AG08395 (cell line): ENCODE data around the gene RNF215.
"Not testable (repeated sequence)": the region's sequence is repeated elsewhere in the genome, so short reads cannot be mapped to it uniquely, and the experiment has no call there.

Experiments used
- DNase-seq: peaks from one replicate; pipeline ENCODE4 v3.0.0; 2012; ENCODE audit warnings: mixed read lengths, low spot score

The RNF215 gene

DNA sequence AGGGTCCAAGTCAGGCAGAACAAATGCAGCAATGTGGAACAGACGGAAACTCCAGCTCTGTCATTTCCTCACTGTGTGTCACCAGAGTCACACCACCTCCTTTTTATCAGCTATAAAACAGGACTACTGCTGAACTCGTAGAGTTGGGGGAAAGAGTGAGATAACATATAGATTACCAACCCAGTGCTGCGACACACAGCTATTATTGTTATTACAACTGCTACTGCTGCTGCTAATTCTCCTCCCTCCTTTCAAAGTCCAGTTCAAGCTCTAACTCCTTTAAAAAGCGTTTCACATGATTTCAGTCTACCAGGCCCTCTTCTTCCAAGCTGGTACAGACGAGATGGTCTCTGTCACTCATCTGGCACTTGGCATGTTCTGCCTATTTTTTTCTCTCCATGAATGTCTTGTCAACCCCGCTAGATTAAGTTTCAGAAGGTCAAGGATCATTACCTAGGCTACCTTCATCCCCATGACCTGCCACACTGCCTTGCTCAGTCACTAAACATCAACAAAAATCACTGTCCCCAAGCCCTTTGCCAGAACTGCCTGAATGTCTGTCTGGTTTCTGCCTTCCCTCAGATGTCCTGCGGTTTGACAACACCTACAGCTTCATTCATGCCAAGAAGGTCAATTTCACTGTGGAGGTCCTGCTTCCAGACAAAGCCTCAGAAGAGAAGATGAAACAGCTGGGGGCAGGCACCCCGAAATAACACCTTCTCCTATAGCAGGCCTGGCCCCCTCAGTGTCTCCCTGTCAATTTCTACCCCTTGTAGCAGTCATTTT is 34.7 kb upstream of the RNF215 start:
- no peak for DNase-seq

DNA sequence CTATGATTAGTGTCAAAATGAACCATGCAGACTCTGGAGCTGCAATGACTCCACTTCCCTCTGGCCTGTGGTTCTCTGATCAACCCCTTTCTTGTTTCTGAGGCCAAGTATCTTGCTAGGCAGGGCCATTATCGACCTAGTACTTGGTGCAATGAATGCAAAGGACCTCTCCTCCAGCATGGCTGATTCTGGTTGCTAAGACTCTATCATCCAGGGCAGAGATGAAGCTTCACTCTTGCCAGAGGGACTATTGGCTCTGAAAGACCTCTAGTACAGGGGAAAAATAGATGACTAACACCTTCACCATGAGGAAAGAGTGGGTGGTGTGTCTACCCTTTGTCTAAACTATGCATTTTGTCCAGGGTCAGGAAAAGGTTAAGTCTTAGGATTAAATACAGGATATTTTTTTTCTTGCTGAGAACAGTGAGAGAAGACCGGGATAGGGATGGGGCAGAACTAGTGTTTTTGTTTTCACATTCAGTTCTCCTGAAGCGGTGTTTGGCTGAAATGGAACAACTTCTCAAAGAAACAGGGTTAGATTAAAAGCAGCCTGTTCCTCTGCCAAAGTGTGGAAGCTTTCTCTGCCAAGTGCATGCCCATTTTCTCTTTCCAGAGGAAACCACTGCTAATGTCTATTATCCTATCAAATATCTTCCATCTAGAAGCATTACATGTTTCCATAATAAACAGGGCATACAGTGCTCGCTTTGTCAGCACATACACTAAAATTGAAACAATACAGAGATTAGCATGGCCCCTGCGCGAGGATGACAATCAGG is 33.3 kb upstream of the RNF215 start:
- DNase-seq, result peak; percentile 70

DNA sequence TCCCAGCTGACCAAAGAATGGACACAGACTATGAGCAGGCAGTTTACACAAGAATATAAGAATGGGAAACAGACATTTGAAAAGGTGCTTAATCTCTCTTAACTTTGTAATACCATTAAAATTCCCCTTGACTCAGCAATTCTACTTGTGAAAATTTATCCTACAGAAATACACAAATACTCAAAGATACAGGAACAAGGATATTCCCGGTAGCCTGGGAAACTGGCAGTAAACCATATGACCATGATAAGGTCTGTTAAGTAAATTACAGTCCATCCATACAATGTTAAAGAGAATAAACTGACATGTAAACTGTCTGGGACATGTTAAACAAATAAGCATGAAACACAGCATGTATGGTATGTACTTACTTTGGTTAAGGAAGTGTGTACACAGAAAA is 29.6 kb upstream of the RNF215 start:
- DNase-seq, result no peak

DNA sequence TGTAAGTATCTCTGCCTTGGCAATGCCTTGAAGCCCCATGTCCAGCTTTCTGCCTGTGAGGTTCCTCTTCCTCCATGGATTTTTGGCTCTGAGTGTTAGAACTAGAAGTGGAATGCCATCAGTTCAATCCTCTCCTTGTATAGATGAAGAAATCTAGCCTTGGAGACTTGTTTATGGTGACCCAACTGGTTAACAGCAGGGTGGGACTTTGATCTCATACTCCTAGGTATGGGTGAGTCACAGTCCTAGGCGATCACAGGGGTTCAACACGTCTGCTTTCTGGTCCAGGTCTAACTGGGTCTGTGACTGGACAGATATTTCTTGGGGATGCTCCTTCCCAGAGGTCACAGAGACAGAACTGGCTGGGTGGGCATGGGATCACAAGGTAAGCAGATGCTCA is 29.2 kb upstream of the RNF215 start:
- DNase-seq, result no peak

DNA sequence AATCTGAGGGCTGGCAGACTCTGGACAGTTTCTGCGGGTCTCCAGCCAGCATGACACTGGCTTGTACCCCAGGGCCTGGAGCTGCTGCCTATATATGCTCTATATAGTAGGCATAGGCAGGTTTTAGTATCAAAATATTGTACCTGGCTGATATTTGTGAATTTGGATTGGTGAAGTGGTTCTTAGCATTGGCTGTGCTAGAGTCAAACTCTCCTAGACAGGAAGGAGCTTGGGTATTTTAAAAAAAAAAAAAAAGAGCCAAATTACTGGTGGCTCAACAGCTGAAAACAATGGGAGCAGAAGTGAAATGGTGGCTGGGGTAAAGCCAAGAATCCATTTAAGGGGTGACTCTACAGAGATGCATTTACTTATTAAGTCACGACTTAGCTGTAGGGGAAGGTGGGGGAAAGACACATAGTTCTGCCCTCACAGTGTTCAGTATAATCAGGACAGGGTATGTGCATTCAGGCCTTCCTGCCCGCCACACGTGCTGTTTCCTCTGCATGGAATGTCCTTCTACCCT is 27.4 kb upstream of the RNF215 start:
- DNase-seq, result no peak

DNA sequence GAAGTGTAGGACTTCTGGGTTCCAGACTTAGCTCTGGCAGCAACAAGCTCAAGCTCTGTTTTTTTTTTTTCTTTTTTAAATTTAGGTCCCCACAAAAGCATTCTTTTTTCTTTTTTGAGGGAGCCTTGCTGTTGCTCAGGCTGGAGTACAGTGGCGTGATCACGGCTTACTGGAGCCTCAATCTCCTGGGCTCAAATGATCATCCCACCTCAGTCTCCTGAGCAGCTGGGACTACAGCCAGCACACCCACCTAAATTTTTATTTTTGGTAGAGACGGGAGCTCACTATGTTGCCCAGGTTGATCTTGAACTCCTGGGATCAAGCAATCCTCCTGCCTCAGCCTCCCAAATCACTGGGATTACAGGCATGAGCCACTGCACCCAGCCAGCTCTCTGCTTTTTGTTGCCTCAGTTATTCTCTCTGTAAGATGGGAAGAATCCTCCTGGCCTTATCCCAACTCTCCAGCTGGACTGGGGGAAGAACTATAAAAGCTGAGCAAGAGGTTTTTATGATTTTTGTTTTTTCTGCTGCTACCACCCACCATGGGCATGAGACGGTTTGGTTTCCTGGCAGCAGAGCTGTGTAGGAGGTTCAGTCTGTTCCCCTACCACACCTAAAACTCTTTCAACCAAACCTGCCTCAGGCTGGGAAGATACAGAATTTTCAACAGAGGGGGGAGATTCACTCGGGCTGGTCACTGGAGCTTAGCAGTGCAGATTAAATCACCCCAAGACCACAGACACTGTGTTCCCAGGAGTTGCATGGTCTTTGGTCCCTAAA is 26.7 kb upstream of the RNF215 start:
- DNase-seq, result no peak

DNA sequence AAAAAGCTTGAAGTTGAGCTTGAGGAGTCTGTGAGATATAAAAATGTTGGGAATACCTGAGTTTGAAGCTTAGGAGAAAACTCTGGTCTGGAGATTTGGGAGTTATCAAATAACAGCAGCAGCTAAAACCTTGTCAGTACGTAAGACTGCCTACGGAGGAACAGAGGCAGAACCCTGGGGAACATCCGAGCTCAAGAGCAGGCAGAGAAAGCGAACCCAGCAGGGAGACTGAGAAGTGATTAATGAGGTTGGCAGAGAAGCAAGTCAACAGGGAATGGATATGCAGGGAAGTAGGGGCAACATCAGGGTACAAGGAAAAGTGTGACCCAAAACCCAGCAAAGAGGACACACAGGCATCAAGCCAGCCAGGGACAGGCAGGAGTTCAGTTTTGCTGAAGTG is 25.8 kb upstream of the RNF215 start:
- no peak for DNase-seq

DNA sequence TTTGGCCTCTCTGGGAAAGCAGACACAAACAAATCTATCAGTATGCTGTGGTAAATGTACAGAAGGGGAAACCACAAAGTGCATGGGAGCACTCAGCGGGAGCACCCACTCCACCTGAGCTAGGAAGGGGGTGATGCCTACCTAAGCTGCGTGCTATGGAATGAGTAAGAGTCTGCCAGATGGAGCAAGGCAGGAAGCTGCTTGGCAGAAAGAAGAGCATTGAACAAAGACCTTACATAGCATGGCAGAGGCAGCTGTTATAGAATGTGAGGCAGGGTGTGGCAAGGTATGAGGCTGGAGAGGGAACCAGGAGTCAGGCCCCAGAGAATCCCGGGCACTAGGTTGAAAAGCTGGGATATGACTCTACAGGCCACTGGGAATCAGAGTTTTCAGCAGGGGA is 24.6 kb upstream of the RNF215 start:
- DNase-seq, result no peak

DNA sequence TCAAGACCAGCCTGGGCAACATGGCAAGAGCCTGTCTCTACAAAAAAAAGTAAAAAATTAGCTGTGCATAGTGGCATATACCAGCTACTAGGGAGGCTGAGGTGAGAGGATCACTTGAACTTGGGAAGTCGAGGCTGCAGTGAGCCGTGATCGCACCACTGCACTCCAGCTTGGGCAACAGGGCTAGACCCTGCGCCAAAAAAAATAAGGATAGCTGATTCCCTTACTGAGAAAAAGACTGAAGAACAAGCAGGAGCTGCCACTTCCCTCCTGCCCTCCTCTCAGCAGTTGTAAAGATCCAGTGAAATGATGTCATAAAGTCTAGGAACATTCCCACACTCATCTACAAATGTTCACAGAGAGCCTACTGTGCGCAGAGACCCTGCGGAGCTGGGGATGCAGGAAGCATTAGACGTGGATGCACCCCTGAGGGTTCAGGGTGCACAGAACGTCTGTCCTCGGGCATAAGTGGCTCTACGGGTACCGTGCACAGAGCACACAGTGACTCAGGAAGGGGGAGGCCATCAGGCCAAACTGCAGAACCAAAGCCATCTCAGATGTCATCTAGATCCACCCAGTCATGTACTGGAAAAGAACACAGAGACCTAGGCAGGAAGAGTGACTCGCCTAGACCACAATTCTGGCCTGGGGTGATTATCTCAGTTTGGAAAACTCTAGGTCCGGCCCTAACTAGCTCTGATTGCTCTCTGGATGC is 21.3 kb upstream of the RNF215 start:
- DNase-seq, result peak; percentile 71

DNA sequence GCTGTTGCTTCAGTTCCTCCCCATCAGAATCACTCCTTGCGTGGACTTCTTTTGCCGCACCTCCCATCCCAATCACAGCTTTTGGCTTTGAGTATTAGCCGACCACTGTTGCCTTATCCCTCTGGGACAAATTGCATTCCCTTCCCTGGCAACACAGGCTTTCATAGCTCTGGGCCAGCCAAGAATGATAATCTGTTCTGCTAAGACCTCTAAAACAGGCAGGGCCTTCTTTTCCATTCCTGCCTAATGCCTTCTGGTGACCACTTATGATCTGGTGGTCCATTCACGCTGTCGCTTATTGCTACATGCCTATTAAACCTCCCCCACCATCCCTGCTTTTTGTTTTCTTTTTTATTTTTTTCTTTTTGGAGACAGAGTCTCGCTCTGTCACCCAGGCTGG is 19.2 kb upstream of the RNF215 start:
- no peak for DNase-seq

DNA sequence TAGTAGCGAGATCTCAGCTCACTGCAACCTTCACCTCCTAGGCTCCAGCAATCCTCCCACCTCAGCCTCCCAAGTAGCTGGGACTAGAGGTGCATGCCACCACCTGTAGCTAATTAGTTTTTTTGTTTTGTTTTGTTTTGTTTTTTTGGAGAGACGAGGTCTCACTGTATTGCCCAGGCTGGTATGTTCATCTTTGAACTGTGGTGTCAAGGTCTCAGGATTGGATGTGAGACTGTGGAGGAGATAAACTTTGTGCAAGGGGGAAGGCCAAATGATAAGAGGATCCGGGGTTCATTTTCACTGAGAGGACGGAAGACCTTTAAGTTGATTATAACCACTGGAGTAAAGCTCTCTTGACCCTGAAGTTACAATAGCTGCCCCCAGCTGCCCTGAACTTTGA is 18.5 kb upstream of the RNF215 start:
- no peak for DNase-seq

DNA sequence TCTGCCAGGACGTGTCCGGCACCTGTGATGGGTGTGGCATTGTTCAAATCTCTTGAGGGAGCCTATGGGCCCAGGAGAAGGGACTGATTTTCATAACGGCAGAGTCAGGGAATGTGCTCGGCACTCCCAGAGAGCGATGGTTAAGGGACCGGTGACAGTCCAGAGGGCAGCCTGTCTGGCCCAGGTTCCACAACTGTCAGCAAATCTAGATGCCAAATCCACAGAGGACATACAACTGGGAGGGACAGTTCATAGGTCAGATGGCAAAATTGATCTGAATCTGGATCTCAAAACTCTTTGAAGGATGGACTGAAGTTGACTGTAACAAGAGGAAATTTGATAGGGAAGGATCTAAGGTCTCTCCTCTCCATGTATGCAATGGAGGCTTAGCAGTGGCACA is 17.1 kb upstream of the RNF215 start:
- DNase-seq, result no peak

DNA sequence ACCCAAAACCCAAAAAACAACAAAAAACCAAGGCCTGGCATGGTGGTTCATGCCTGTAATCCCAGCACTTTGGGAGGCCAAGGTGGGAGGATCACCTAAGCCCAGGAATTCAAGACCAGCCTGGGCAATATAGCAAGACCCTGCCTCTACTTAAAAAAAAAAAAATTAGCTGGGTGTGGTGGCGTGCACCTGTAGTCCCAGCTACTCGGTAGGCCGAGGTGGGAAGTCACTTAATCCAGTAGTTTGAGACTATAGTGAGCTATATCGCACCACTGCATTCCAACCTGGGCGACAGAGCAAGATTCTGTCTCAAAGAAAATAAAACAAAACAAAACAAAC is 15.5 kb upstream of the RNF215 start:
- not testable (repeated sequence) for DNase-seq

DNA sequence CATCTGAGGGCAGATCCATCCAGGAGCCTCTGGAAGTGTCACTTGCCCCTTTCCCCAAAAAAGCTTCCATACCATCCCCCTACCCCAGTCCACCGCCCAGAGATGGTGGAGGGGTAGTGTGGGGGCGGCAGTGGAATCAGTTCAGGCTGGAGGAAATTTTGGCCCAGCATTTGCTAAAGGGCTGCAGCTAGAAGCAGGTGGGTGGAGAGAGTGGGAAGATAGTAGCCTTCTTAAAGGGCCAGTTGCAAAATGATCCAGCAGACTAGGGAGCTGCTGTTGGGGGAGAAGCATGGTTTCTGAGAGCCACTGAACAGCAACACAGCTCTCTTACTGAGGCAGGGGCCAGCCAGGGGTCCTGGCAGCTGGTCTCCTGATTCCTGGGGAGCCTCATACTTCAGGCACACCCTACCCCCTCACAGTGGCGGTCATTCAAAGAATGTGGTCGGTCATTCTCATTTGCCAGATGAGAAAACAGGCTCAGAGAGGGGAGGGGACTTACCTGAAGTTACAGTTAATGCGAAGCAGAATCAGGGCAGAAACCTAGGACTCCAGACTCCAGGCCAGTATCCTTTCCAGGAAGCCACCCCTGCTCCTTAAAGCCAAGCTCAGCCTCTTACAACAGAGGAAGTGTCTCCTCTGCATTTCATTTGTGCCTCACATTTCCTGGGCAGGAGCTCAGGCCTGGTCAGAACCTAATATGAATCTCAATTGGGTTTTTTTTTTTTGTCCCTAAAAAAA is 15.0 kb upstream of the RNF215 start:
- DNase-seq, result no peak

DNA sequence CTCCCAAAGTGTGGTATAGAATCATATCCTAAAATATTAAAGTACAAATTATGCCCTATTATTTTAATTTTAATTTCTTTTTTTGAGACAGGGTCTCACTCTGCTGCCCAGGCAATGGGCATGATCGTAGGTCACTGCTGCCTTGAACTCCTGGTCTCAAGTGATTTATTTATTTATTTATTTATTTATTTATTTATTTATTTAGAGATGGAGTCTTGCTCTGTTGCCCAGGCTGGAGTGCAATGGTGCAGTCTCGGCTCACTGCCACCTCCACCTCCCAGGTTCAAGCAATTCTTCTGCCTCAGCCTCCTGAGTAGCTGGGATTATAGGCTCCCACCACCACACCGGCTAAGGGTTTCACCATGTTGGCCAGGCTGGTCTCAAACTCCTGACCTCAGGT is 13.8 kb upstream of the RNF215 start:
- not testable (repeated sequence) for DNase-seq

DNA sequence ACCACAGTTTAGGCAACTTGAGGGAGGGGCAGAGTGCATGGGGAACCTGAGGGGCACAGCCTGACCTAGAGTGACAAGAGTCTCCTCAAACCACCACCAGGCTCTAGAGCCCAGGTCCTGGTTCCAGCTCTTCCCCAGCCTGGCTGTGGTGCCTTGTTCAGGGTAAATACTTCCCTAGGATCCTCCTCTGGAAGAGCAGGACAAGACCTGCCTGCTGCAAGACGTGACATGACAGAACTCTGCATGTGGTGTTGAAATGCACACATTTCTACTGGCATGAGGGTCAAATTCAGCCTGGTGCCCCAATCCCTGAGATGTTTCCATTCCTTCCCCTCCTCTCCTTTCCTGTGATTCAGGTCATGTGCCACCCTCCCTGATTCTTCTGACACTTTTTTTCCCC is 12.9 kb upstream of the RNF215 start:
- no peak for DNase-seq

DNA sequence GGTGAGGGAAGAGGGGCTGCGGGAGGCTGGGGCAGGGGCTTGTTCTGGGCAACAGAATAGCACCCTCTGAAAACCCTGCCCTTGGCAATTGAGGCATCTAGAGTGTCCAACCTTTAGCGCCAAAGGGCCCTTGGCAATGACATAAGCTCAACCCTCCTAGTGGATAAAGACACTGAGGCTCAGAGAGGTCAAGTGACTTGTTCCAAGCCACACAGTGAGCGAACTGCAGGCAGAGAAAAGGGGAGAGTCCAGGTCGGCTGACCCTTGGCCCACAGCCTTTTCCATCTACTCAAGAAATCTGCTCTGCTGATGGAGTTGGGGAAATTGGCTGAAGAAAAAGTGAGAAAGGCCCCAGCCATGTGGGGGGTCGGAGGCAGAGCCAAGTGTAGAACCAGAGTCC is 12.5 kb upstream of the RNF215 start:
- DNase-seq, result no peak

DNA sequence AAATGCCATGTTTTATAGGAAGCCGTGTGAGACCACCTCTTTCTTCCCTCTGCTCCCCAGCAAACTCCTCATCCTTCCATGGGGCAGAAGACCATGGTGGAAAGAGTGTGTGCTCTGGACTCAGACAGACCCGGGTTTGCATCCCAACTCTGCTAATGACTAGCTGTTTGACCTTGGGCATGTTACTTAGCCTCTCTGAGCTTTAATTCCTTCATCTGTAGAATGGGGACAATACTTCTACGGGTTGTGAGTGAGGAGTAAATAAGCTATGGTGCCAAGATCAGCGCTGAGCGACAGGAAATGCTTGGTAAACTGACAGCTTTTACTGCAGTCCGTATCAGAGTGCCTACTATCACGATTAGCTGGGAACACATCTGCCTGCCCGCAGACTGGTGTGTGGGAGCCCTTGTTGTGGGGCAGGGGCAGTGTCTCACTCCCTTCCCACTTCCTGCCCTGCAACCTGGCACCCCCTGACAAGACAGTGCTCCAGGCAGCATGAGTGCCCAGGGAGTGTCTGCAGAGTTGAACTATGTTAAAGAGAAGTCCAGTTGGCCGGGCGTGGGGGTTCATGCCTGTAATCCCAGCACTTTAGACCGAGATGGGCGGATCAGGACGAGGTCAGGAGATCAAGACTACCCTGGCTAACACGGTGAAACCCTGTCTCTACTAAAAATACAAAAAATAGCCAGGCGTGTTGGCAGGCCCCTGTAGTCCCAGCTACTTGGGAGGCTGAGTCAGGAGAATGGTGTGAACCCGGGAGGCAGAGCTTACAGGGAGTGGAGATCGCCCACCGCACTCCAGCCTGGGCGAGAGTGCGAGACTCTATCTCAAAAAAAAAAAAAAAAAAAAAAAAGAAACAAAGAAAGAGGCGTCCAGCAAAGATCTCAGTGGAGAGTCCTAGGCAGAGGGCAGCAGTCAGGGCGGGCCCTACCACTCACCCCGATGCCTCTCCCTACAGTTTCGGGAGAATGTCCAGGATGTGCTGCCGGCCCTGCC is 11.8 kb upstream of the RNF215 start:
- peak; percentile 35 for DNase-seq

DNA sequence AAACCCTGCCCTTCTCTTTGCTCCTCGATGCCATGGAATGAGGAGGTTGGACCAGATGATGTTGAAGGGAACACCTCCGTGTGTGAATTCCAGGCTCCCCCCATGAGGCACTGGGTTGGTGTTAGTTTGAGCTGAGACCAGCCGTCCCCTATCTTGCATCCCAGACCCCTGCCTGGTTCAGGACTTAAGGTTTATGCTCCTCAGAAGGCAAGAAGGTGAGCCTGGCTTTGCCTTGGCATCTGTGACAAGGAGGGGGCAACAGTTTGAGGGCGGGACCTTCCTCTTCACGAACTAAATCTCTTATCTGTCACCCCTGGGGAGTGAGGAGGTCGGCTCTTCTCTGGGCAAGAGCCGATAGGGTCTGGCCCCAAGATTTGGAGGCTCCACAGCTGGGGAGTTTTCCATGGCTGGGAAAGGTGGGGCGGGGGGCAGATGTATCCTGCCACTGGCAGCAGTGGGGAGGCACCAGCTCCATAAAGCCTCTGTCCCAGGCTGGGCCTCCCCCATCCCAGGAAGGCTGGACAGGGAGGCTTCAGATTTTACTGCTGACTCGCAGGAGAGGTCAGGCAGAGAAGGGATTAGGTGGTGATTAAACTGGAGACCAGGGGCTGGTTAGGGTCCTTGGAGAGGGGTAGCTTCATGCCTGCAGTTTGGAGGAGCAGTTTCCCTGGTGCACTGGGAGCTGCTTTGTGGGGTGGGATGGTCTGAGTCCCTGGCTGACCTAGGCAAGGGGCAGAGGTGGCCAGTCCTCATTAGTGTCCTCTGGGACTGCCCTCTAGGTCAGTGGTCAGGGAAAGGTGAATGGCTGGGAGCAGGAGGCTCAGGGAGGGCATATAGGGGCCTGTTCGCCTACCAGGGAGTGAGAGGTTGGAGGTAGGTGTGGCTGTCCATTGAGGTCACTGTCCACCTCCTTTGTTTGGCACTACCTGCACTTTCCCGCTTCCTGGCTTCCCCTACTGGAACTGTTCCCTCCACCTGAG is 10.7 kb upstream of the RNF215 start:
- DNase-seq, result no peak
